Astrocyte of the cerebellum (primary cell): ENCODE measurements around the gene EYA2.

ENCODE experiments used
- DNase-seq: peaks from one replicate; pipeline ENCODE4 v3.0.0-alpha.2; 2011; ENCODE audit warnings: low read depth
- H3K4me3 ChIP-seq: 2 replicates; pipeline ENCODE4 v1.5.1; 2011; ENCODE audit warnings: mild to moderate bottlenecking, low read depth, low read length, moderate library complexity
- CTCF ChIP-seq: IDR thresholded peaks from 2 replicates; pipeline ENCODE4 v1.5.1; 2012; ENCODE audit warnings: low read length, low read depth, moderate library complexity, mild to moderate bottlenecking; ENCODE audit errors: missing control alignments
- in situ Hi-C: cut with HindIII; loops from 2 replicates; pipeline ENCODE4 v1.10.0; 2017; ENCODE audit warnings: low sequenced_read_pairs

EYA2 gene

GRCh38 chr20:47127999-47128398 is 233.4 kb downstream of the EYA2 start:
- in situ Hi-C loops, result loop anchor here (5.0 kb wide), 1 partner anchor 61 kb away; no protein-coding TSS in a partner anchor
- TF ChIP-seq CTCF, result no peak

GRCh38 chr20:47129306-47129705 is 234.7 kb downstream of the EYA2 start:
- H3K4me3 ChIP-seq, result no peak overlapping the region
- no peak for TF ChIP-seq CTCF
- in situ Hi-C loops, result loop anchor here (5.0 kb wide), 1 partner anchor 62 kb away; no protein-coding TSS in a partner anchor
- DNase-seq, result no peak

More at GRCh38 chr20:47127999-47128398, 233.4 kb downstream of the EYA2 start:
- no peak overlapping the region for H3K4me3 ChIP-seq
- DNase-seq, result no peak

GRCh38 chr20:47133809-47134456 is 239.3 kb downstream of the EYA2 start:
- DNase-seq, result no peak
- no peak overlapping the region for H3K4me3 ChIP-seq
- no peak for TF ChIP-seq CTCF
- in situ Hi-C loops, result no loop called here

GRCh38 chr20:47136782-47137181 is 242.1 kb downstream of the EYA2 start:
- no peak overlapping the region for H3K4me3 ChIP-seq
- in situ Hi-C loops, result no loop called here
- DNase-seq, result no peak
- TF ChIP-seq CTCF, result no peak

GRCh38 chr20:47137231-47137870 is 242.7 kb downstream of the EYA2 start:
- no peak for TF ChIP-seq CTCF

GRCh38 chr20:47139934-47140535 is 245.4 kb downstream of the EYA2 start:
- DNase-seq, result no peak
- H3K4me3 ChIP-seq, result no peak overlapping the region
- in situ Hi-C loops, result no loop called here
- no peak for TF ChIP-seq CTCF

More at GRCh38 chr20:47137231-47137870, 242.7 kb downstream of the EYA2 start:
- in situ Hi-C loops, result no loop called here
- DNase-seq, result no peak
- no peak overlapping the region for H3K4me3 ChIP-seq
